Effector memory CD4-positive, alpha-beta T cell (primary cell): Measurements from ENCODE around the gene TMEM260.

Experiments
- DNase-seq, 3 donors: peaks; one replicate each; pipeline ENCODE4 v3.0.0-alpha.2; 2020
- H3K27ac ChIP-seq: 2 replicates; pipeline ENCODE4 v1.7.0; 2013; ENCODE audit warnings: mild to moderate bottlenecking, low read length, moderate library complexity; ENCODE audit not compliant: insufficient read depth, poor library complexity, severe bottlenecking
- H3K27me3 ChIP-seq: replicated peaks from 2 replicates; pipeline ENCODE4 v1.7.0; 2013; ENCODE audit warnings: mild to moderate bottlenecking, low read length; ENCODE audit not compliant: insufficient read depth, control insufficient read depth, poor library complexity, severe bottlenecking
- H3K36me3 ChIP-seq: 2 replicates; pipeline ENCODE4 v1.7.0; 2013; ENCODE audit warnings: mild to moderate bottlenecking, low read length, moderate library complexity; ENCODE audit not compliant: control insufficient read depth, insufficient read depth
- H3K4me1 ChIP-seq: 2 replicates; pipeline ENCODE4 v1.7.0; 2013; ENCODE audit warnings: low read length, mild to moderate bottlenecking; ENCODE audit not compliant: control insufficient read depth, insufficient read depth, poor library complexity, severe bottlenecking
- H3K4me3 ChIP-seq: 2 replicates; pipeline ENCODE4 v1.7.0; 2013; ENCODE audit warnings: low read length, low read depth, mild to moderate bottlenecking; ENCODE audit not compliant: insufficient read depth, poor library complexity, severe bottlenecking
- H3K9me3 ChIP-seq: 2 replicates; pipeline ENCODE4 v1.7.0; 2013; ENCODE audit warnings: mild to moderate bottlenecking, low read length, moderate library complexity; ENCODE audit not compliant: control insufficient read depth

TMEM260 gene

GRCh38 chr14:56561606-56562005 is 18.0 kb upstream of the TMEM260 start:
- Histone ChIP-seq H3K9me3 (no peaks in the 10 kb centered on the region), H3K27ac (no peak overlapping the region), H3K4me3 (no peak overlapping the region), H3K4me1 (no peaks in the 10 kb centered on the region), H3K36me3 (no peaks in the 10 kb centered on the region), H3K27me3 (no peaks in the 10 kb centered on the region)
- DNase-seq = no peak

- H3K9me3 ChIP-seq = no peaks in the 10 kb centered on the region
- H3K27ac ChIP-seq = no peak overlapping the region
- H3K36me3 ChIP-seq = no peaks in the 10 kb centered on the region
- no peaks in the 10 kb centered on the region for H3K4me1 ChIP-seq
- DNase-seq = no peak
- H3K27me3 ChIP-seq = no peaks in the 10 kb centered on the region
- no peak overlapping the region for H3K4me3 ChIP-seq
Observed at GRCh38 chr14:56562883-56563282, 16.7 kb upstream of the TMEM260 start.

- Histone ChIP-seq H3K27me3 (no peaks in the 10 kb centered on the region), H3K27ac (no peak overlapping the region), H3K4me1 (no peaks in the 10 kb centered on the region), H3K4me3 (no peak overlapping the region), H3K36me3 (no peaks in the 10 kb centered on the region), H3K9me3 (no peaks in the 10 kb centered on the region)
- DNase-seq = no peak
Observed at GRCh38 chr14:56569174-56569573, 10.4 kb upstream of the TMEM260 start.

- Histone ChIP-seq H3K4me3 (no peak overlapping the region), H3K27ac (no peak overlapping the region), H3K9me3 (no peaks in the 10 kb centered on the region), H3K4me1 (no peaks in the 10 kb centered on the region), H3K27me3 (no peaks in the 10 kb centered on the region), H3K36me3 (no peaks in the 10 kb centered on the region)
- no peak for DNase-seq
Observed at GRCh38 chr14:56570295-56570694, 9.3 kb upstream of the TMEM260 start.

GRCh38 chr14:56580221-56580711 is 668 bp downstream of the TMEM260 start:
- Histone ChIP-seq H3K4me3 (peak overlapping the region; percentile 90), H3K9me3 (no peaks in the 10 kb centered on the region), H3K36me3 (no peaks in the 10 kb centered on the region), H3K27ac (peak overlapping the region; percentile 82), H3K27me3 (no peaks in the 10 kb centered on the region), H3K4me1 (peaks cover 14% of the 10 kb centered on the region)
- no peak for DNase-seq

GRCh38 chr14:56581041-56581727 is 1.6 kb downstream of the TMEM260 start:
- Histone ChIP-seq H3K4me3 (peak overlapping the region; percentile 90), H3K36me3 (peaks cover 2% of the 10 kb centered on the region), H3K9me3 (no peaks in the 10 kb centered on the region), H3K27me3 (no peaks in the 10 kb centered on the region), H3K4me1 (peaks cover 14% of the 10 kb centered on the region), H3K27ac (no peak overlapping the region)
- DNase-seq = no peak

GRCh38 chr14:56585461-56586084 is 6.0 kb downstream of the TMEM260 start:
- peaks cover 20% of the 10 kb centered on the region for H3K36me3 ChIP-seq
- DNase-seq = no peak
- H3K27ac ChIP-seq = no peak overlapping the region
- no peaks in the 10 kb centered on the region for H3K27me3 ChIP-seq
- H3K4me3 ChIP-seq = no peak overlapping the region
- H3K4me1 ChIP-seq = peaks cover 10% of the 10 kb centered on the region
- no peaks in the 10 kb centered on the region for H3K9me3 ChIP-seq

- Histone ChIP-seq H3K9me3 (no peaks in the 10 kb centered on the region), H3K4me1 (no peaks in the 10 kb centered on the region), H3K4me3 (no peak overlapping the region), H3K27ac (no peak overlapping the region), H3K36me3 (peaks cover 20% of the 10 kb centered on the region), H3K27me3 (no peaks in the 10 kb centered on the region)
- DNase-seq = no peak
Observed at GRCh38 chr14:56587701-56588100, 8.1 kb downstream of the TMEM260 start.

- Histone ChIP-seq H3K27ac (no peak overlapping the region), H3K9me3 (no peaks in the 10 kb centered on the region), H3K4me1 (no peaks in the 10 kb centered on the region), H3K27me3 (no peaks in the 10 kb centered on the region), H3K36me3 (peaks cover 20% of the 10 kb centered on the region), H3K4me3 (no peak overlapping the region)
- DNase-seq = no peak
Observed at GRCh38 chr14:56590535-56590960, 10.9 kb downstream of the TMEM260 start.

GRCh38 chr14:56592746-56593544 is 13.3 kb downstream of the TMEM260 start:
- Histone ChIP-seq H3K4me1 (no peaks in the 10 kb centered on the region), H3K27me3 (no peaks in the 10 kb centered on the region), H3K9me3 (no peaks in the 10 kb centered on the region), H3K4me3 (no peak overlapping the region), H3K27ac (no peak overlapping the region), H3K36me3 (peaks cover 14% of the 10 kb centered on the region)
- DNase-seq = no peak
